HEK293 (cell line): Measurements from ENCODE around the gene BCL2.

Experiments
- GLI2 ChIP-seq: fragments of 450-650 bp; formaldehyde crosslinking; IDR thresholded peaks from 2 replicates; pipeline ENCODE4; 2017; ENCODE audit warnings: missing biosample characterization, missing genetic modification characterization, low read depth, borderline replicate concordance
- GLIS1 ChIP-seq: fragments of 450-650 bp; formaldehyde crosslinking; IDR thresholded peaks from 2 replicates; pipeline ENCODE4 v1.5.1; 2016; ENCODE audit warnings: missing biosample characterization, missing genetic modification characterization
- KLF7 ChIP-seq: fragments of 450-650 bp; formaldehyde crosslinking; IDR thresholded peaks from 2 replicates; pipeline ENCODE4 v1.5.1; 2016; ENCODE audit warnings: missing biosample characterization, missing genetic modification characterization, borderline replicate concordance
- KLF8 ChIP-seq: fragments of 450-650 bp; formaldehyde crosslinking; IDR thresholded peaks from 2 replicates; pipeline ENCODE4 v1.5.1; 2016; ENCODE audit warnings: missing biosample characterization, missing genetic modification characterization
- TCF7L2 ChIP-seq: IDR thresholded peaks from 2 replicates; pipeline ENCODE4 v1.6.1; 2011; ENCODE audit warnings: low read depth, mild to moderate bottlenecking, inconsistent platforms, low read length, moderate library complexity, borderline replicate concordance
- ZFP3 ChIP-seq: fragments of 450-650 bp; formaldehyde crosslinking; IDR thresholded peaks from 2 replicates; pipeline ENCODE4 v1.5.1; 2016; ENCODE audit warnings: low read depth, missing biosample characterization, missing genetic modification characterization
- ZNF155 ChIP-seq: fragments of 450-650 bp; formaldehyde crosslinking; IDR thresholded peaks from 2 replicates; pipeline ENCODE4 v1.5.1; 2016; ENCODE audit warnings: missing biosample characterization, missing genetic modification characterization
- ZNF174 ChIP-seq: fragments of 450-650 bp; formaldehyde crosslinking; IDR thresholded peaks from 2 replicates; pipeline ENCODE4 v1.5.0; 2017; ENCODE audit warnings: missing biosample characterization, mild to moderate bottlenecking, missing genetic modification characterization
- ZNF221 ChIP-seq: fragments of 450-650 bp; formaldehyde crosslinking; IDR thresholded peaks from 2 replicates; pipeline ENCODE4 v1.5.1; 2017; ENCODE audit warnings: missing biosample characterization, missing genetic modification characterization, borderline replicate concordance
- ZNF24 ChIP-seq: fragments of 450-650 bp; formaldehyde crosslinking; IDR thresholded peaks from 2 replicates; pipeline ENCODE4 v1.5.1; 2016; ENCODE audit warnings: missing biosample characterization, missing genetic modification characterization
- ZNF311 ChIP-seq: fragments of 450-650 bp; formaldehyde crosslinking; IDR thresholded peaks from 2 replicates; pipeline ENCODE4 v1.5.1; 2017; ENCODE audit warnings: missing biosample characterization, missing genetic modification characterization, borderline replicate concordance
- ZNF514 ChIP-seq: fragments of 450-650 bp; formaldehyde crosslinking; IDR thresholded peaks from 2 replicates; pipeline ENCODE4 v1.5.1; 2016; ENCODE audit warnings: missing biosample characterization, missing genetic modification characterization
- ZNF610 ChIP-seq: fragments of 450-650 bp; formaldehyde crosslinking; IDR thresholded peaks from 2 replicates; pipeline ENCODE4 v1.5.1; 2016; ENCODE audit warnings: missing biosample characterization, missing genetic modification characterization, borderline replicate concordance
- ZNF626 ChIP-seq: fragments of 450-650 bp; sonication (Bioruptor Pico); formaldehyde crosslinking; IDR thresholded peaks from 2 replicates; pipeline ENCODE4 v1.5.1; 2018; ENCODE audit warnings: missing biosample characterization, missing genetic modification characterization, inconsistent platforms
- ZNF664 ChIP-seq: fragments of 450-650 bp; formaldehyde crosslinking; IDR thresholded peaks from 2 replicates; pipeline ENCODE4 v1.5.1; 2016; ENCODE audit warnings: missing biosample characterization, missing genetic modification characterization
- ZNF670 ChIP-seq: fragments of 450-650 bp; formaldehyde crosslinking; IDR thresholded peaks from 2 replicates; pipeline ENCODE4 v1.5.1; 2016; ENCODE audit warnings: missing biosample characterization, missing genetic modification characterization, low read depth
- ZNF777 ChIP-seq: fragments of 450-650 bp; formaldehyde crosslinking; IDR thresholded peaks from 2 replicates; pipeline ENCODE4 v1.5.1; 2017; ENCODE audit warnings: missing biosample characterization, missing genetic modification characterization, borderline replicate concordance
- ZNF837 ChIP-seq: fragments of 450-650 bp; formaldehyde crosslinking; IDR thresholded peaks from 2 replicates; pipeline ENCODE4 v1.5.1; 2016; ENCODE audit warnings: missing biosample characterization, missing genetic modification characterization
- ZSCAN23 ChIP-seq: fragments of 450-650 bp; formaldehyde crosslinking; IDR thresholded peaks from 2 replicates; pipeline ENCODE4 v1.5.1; 2016; ENCODE audit warnings: missing biosample characterization, missing genetic modification characterization
- ZXDB ChIP-seq: fragments of 450-650 bp; formaldehyde crosslinking; IDR thresholded peaks from 2 replicates; pipeline ENCODE4 v1.5.1; 2016; ENCODE audit warnings: missing biosample characterization, missing genetic modification characterization
- TF ChIP-seq, protein P1 (sequence below): fragments of 450-650 bp; formaldehyde crosslinking; IDR thresholded peaks from 2 replicates; pipeline ENCODE4 v1.5.1; 2017; ENCODE audit warnings: missing biosample characterization, mild to moderate bottlenecking, missing genetic modification characterization, moderate library complexity
- TF ChIP-seq, protein P2 (sequence below): fragments of 450-650 bp; formaldehyde crosslinking; conservative IDR thresholded peaks from 2 replicates; pipeline ENCODE4 v1.5.1; 2016; ENCODE audit warnings: low read depth, missing biosample characterization, missing genetic modification characterization
- TF ChIP-seq, protein P3 (sequence below): fragments of 450-650 bp; formaldehyde crosslinking; IDR thresholded peaks from 2 replicates; pipeline ENCODE4 v1.5.1; 2016; ENCODE audit warnings: missing biosample characterization, missing genetic modification characterization
- TF ChIP-seq, protein P4 (sequence below): fragments of 450-650 bp; formaldehyde crosslinking; IDR thresholded peaks from 2 replicates; pipeline ENCODE4; 2016; ENCODE audit warnings: missing biosample characterization, missing genetic modification characterization
- TF ChIP-seq, protein P5 (sequence below): fragments of 450-650 bp; formaldehyde crosslinking; IDR thresholded peaks from 2 replicates; pipeline ENCODE4 v1.5.1; 2016; ENCODE audit warnings: missing biosample characterization, missing genetic modification characterization
- TF ChIP-seq, protein P6 (sequence below): fragments of 450-650 bp; formaldehyde crosslinking; IDR thresholded peaks from 2 replicates; pipeline ENCODE4 v1.5.1; 2016; ENCODE audit warnings: missing biosample characterization, missing genetic modification characterization

The BCL2 gene

DNA sequence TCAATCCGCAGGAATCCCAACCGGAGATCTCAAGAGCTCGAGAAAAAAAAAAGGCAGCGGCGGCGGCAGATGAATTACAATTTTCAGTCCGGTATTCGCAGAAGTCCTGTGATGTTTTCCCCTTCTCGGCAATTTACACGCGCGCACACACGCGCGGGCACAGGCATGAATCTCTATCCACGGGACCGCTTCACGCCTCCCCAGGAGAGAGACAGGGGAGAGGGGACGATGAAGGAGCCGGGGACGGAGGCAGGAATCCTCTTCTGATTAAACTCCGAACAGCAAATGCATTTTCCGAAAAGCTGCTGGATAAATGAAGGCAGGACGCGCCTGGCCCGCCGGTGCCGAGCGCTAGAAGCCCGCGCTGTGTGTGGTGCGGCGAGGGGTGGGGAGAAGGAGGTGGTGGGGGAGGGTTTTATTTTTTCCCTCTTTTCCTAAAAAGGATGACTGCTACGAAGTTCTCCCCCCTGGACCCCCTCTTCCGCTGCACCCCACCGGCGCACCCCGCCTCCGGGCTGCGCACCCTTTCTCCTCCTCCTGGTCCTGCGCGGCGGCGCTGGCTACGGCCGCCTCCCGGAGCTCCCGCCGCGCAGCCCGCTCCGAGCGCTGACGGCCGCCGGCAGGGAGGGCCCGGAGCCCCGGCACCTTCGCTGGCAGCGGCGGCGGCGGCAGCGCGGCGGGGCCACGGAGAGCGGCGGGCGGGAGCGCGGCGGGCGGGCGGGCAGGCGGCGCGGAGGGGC is at the start of gene BCL2 (continued):
- TF ChIP-seq, protein P1, sequence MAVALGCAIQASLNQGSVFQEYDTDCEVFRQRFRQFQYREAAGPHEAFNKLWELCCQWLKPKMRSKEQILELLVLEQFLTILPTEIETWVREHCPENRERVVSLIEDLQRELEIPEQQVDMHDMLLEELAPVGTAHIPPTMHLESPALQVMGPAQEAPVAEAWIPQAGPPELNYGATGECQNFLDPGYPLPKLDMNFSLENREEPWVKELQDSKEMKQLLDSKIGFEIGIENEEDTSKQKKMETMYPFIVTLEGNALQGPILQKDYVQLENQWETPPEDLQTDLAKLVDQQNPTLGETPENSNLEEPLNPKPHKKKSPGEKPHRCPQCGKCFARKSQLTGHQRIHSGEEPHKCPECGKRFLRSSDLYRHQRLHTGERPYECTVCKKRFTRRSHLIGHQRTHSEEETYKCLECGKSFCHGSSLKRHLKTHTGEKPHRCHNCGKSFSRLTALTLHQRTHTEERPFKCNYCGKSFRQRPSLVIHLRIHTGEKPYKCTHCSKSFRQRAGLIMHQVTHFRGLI (tag by site-specific recombination), result peak; percentile 13; the same call in 1 of the 2 replicates
- TF ChIP-seq, protein P2, sequence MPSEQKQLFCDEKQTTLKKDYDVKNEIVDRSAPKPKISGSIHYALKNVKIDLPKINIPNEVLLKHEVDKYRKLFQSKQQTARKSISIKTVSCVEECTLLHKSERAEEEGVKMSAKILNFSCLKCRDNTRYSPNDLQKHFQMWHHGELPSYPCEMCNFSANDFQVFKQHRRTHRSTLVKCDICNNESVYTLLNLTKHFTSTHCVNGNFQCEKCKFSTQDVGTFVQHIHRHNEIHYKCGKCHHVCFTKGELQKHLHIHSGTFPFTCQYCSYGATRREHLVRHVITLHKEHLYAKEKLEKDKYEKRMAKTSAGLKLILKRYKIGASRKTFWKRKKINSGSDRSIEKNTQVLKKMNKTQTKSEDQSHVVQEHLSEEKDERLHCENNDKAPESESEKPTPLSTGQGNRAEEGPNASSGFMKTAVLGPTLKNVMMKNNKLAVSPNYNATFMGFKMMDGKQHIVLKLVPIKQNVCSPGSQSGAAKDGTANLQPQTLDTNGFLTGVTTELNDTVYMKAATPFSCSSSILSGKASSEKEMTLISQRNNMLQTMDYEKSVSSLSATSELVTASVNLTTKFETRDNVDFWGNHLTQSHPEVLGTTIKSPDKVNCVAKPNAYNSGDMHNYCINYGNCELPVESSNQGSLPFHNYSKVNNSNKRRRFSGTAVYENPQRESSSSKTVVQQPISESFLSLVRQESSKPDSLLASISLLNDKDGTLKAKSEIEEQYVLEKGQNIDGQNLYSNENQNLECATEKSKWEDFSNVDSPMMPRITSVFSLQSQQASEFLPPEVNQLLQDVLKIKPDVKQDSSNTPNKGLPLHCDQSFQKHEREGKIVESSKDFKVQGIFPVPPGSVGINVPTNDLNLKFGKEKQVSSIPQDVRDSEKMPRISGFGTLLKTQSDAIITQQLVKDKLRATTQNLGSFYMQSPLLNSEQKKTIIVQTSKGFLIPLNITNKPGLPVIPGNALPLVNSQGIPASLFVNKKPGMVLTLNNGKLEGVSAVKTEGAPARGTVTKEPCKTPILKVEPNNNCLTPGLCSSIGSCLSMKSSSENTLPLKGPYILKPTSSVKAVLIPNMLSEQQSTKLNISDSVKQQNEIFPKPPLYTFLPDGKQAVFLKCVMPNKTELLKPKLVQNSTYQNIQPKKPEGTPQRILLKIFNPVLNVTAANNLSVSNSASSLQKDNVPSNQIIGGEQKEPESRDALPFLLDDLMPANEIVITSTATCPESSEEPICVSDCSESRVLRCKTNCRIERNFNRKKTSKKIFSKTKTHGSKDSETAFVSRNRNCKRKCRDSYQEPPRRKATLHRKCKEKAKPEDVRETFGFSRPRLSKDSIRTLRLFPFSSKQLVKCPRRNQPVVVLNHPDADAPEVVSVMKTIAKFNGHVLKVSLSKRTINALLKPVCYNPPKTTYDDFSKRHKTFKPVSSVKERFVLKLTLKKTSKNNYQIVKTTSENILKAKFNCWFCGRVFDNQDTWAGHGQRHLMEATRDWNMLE (tag by site-specific recombination), result no peak
- TF ChIP-seq ZNF626 (no peak), ZNF155 (tag by site-specific recombination) (no peak), KLF7 (no peak), ZNF670 (tag by site-specific recombination) (no peak), ZXDB (tag by site-specific recombination) (peak; percentile 31; the same call in 1 of the 2 replicates), ZNF514 (tag by site-specific recombination) (no peak), ZNF174 (tag by site-specific recombination) (no peak), ZSCAN23 (tag by site-specific recombination) (no peak), GLI2 (tag by site-specific recombination) (no peak), ZNF837 (no peak), TCF7L2 (no peak), ZNF221 (tag by site-specific recombination) (no peak), ZNF24 (tag by site-specific recombination) (no peak), KLF8 (tag by site-specific recombination) (no peak), ZNF311 (tag by site-specific recombination) (no peak), ZNF777 (tag by site-specific recombination) (no peak), ZNF664 (no peak), ZNF610 (no peak), GLIS1 (tag by site-specific recombination) (no peak), ZFP3 (tag by site-specific recombination) (no peak)
- TF ChIP-seq, protein P3, sequence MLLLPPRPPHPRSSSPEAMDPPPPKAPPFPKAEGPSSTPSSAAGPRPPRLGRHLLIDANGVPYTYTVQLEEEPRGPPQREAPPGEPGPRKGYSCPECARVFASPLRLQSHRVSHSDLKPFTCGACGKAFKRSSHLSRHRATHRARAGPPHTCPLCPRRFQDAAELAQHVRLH, result no peak
- TF ChIP-seq, protein P4, sequence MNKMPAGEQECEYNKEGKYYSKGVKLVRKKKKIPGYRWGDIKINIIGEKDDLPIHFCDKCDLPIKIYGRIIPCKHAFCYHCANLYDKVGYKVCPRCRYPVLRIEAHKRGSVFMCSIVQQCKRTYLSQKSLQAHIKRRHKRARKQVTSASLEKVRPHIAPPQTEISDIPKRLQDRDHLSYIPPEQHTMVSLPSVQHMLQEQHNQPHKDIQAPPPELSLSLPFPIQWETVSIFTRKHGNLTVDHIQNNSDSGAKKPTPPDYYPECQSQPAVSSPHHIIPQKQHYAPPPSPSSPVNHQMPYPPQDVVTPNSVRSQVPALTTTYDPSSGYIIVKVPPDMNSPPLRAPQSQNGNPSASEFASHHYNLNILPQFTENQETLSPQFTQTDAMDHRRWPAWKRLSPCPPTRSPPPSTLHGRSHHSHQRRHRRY (tag by site-specific recombination), result no peak
- TF ChIP-seq, protein P5, sequence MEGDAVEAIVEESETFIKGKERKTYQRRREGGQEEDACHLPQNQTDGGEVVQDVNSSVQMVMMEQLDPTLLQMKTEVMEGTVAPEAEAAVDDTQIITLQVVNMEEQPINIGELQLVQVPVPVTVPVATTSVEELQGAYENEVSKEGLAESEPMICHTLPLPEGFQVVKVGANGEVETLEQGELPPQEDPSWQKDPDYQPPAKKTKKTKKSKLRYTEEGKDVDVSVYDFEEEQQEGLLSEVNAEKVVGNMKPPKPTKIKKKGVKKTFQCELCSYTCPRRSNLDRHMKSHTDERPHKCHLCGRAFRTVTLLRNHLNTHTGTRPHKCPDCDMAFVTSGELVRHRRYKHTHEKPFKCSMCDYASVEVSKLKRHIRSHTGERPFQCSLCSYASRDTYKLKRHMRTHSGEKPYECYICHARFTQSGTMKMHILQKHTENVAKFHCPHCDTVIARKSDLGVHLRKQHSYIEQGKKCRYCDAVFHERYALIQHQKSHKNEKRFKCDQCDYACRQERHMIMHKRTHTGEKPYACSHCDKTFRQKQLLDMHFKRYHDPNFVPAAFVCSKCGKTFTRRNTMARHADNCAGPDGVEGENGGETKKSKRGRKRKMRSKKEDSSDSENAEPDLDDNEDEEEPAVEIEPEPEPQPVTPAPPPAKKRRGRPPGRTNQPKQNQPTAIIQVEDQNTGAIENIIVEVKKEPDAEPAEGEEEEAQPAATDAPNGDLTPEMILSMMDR (tag by site-specific recombination), result no peak
- TF ChIP-seq, protein P6, sequence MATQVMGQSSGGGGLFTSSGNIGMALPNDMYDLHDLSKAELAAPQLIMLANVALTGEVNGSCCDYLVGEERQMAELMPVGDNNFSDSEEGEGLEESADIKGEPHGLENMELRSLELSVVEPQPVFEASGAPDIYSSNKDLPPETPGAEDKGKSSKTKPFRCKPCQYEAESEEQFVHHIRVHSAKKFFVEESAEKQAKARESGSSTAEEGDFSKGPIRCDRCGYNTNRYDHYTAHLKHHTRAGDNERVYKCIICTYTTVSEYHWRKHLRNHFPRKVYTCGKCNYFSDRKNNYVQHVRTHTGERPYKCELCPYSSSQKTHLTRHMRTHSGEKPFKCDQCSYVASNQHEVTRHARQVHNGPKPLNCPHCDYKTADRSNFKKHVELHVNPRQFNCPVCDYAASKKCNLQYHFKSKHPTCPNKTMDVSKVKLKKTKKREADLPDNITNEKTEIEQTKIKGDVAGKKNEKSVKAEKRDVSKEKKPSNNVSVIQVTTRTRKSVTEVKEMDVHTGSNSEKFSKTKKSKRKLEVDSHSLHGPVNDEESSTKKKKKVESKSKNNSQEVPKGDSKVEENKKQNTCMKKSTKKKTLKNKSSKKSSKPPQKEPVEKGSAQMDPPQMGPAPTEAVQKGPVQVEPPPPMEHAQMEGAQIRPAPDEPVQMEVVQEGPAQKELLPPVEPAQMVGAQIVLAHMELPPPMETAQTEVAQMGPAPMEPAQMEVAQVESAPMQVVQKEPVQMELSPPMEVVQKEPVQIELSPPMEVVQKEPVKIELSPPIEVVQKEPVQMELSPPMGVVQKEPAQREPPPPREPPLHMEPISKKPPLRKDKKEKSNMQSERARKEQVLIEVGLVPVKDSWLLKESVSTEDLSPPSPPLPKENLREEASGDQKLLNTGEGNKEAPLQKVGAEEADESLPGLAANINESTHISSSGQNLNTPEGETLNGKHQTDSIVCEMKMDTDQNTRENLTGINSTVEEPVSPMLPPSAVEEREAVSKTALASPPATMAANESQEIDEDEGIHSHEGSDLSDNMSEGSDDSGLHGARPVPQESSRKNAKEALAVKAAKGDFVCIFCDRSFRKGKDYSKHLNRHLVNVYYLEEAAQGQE, result no peak
